WTC11 (cell line): ENCODE results near the gene ABR.

Experiments
- ATF1 ChIP-seq: sonication (generic); formaldehyde crosslinking; IDR thresholded peaks from 2 replicates; pipeline ENCODE4 v1.8.1; 2023; ENCODE audit warnings: mild to moderate bottlenecking, moderate library complexity, missing genetic modification reagents
- CTCF ChIP-seq: fragments of 200-600 bp; IDR thresholded peaks from 2 replicates; pipeline ENCODE4 v1.8.0; 2022; ENCODE audit warnings: antibody characterized with exemption
- ESRRA ChIP-seq: sonication (generic); formaldehyde crosslinking; IDR thresholded peaks from 2 replicates; pipeline ENCODE4 v1.8.1; 2022; ENCODE audit warnings: mild to moderate bottlenecking, missing genetic modification reagents, borderline replicate concordance
- PRDM15 ChIP-seq: sonication (generic); formaldehyde crosslinking; IDR thresholded peaks from 2 replicates; pipeline ENCODE4 v1.8.0; 2022; ENCODE audit warnings: missing genetic modification reagents
- USF1 ChIP-seq: sonication (generic); formaldehyde crosslinking; IDR thresholded peaks from 2 replicates; pipeline ENCODE4 v1.8.0; 2022; ENCODE audit warnings: mild to moderate bottlenecking, missing genetic modification reagents

- TF ChIP-seq CTCF (no peak), PRDM15 (CRISPR knock-in tag) (no peak), ESRRA (CRISPR knock-in tag) (no peak), ATF1 (no peak), USF1 (CRISPR knock-in tag) (no peak)
Measured at GRCh38 chr17:1069847-1070246, 109.9 kb downstream of the ABR start.
